K562 (cell line): Measurements from ENCODE around the gene EYA2.

Experiments
- ARID2 ChIP-seq: fragments of 450-650 bp; IDR thresholded peaks from 2 replicates; pipeline ENCODE4 v1.6.1; 2017; ENCODE audit warnings: antibody characterized with exemption, mild to moderate bottlenecking
- ELF4 ChIP-seq: fragments of 450-650 bp; formaldehyde crosslinking; IDR thresholded peaks from 2 replicates; pipeline ENCODE4 v1.4.0; 2022; ENCODE audit warnings: missing genetic modification characterization
- GMEB1 ChIP-seq: fragments of 250-450 bp; sonication (Bioruptor Pico); IDR thresholded peaks from 2 replicates; pipeline ENCODE4 v1.4.0; 2020; ENCODE audit warnings: mild to moderate bottlenecking
- MAFK ChIP-seq: IDR thresholded peaks from 2 replicates; pipeline ENCODE4 v1.6.1; 2011; ENCODE audit warnings: low read length, improper control_type of control experiment
- POLR2A ChIP-seq: fragments of 450-650 bp; conservative IDR thresholded peaks from 2 replicates; pipeline ENCODE4 v1.6.1; 2016
- RFX7 ChIP-seq: fragments of 250-450 bp; sonication (Bioruptor Pico); IDR thresholded peaks from 2 replicates; pipeline ENCODE4 v1.5.1; 2021; ENCODE audit warnings: mild to moderate bottlenecking
- SMAD4 ChIP-seq: fragments of 250-450 bp; sonication (Bioruptor Pico); conservative IDR thresholded peaks from 2 replicates; pipeline ENCODE4 v1.8.0; 2021; ENCODE audit warnings: inconsistent platforms, mild to moderate bottlenecking, moderate library complexity
- SPI1 ChIP-seq: IDR thresholded peaks from 2 replicates; pipeline ENCODE4 v1.6.1; 2011; ENCODE audit warnings: low read depth, low read length, control low read depth, borderline replicate concordance
- TAF1 ChIP-seq: IDR thresholded peaks from 2 replicates; pipeline ENCODE4 v1.6.1; 2011; ENCODE audit warnings: mild to moderate bottlenecking, low read length, moderate library complexity; ENCODE audit not compliant: insufficient read depth, control insufficient read depth, severe bottlenecking; ENCODE audit errors: extremely low read depth
- TEAD1 ChIP-seq, 2 experiments: fragments of 450-650 bp in 1 of 2; sonication (generic) in 1 of 2; formaldehyde crosslinking; IDR thresholded peaks; 2 replicates each; pipeline versions ENCODE4 v1.4.0 to v1.8.0; 2020 to 2022; ENCODE audit warnings: mild to moderate bottlenecking in 2 of 2, missing genetic modification reagents in 1 of 2
- TF ChIP-seq, protein P1 (sequence below): fragments of 250-450 bp; sonication (Bioruptor Pico); IDR thresholded peaks from 2 replicates; pipeline ENCODE4 v1.8.0; 2022; ENCODE audit warnings: moderate library complexity, mild to moderate bottlenecking, inconsistent platforms
- TF ChIP-seq, protein P2 (sequence below): sonication (generic); formaldehyde crosslinking; IDR thresholded peaks from 2 replicates; pipeline ENCODE4 v1.8.0; 2022; ENCODE audit warnings: missing genetic modification reagents, mild to moderate bottlenecking, borderline replicate concordance

DNA sequence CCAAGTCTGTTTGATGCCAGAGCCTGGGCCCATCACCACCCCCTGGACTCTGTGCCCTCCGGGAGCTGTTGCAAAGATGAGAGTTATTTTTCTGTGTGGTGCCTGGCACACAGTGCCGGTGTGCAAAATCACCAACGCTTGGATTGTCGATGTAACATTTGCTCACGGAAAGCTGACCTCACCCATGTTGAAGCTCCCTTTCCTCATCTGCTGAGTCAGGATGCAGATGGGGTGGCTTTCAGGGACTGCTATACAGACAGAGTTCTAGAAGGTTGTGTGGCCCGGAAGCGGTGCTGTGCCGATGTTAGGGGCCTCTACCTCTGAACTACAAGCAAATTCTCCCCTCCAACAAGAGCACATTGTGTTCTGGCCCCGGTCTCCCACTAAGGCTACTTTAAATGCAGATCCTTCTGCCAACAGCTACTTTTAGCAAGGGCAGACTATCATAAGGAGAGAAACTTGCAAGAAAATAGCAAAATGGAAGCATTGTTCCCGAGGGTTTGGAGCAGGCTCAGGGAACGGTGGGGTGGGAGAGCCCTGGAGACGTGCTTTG, 34.0 kb downstream of the EYA2 start:
- TF ChIP-seq MAFK: no peak
- no peak for TF ChIP-seq POLR2A
- no peak for TF ChIP-seq RFX7 (CRISPR knock-in tag)
- TF ChIP-seq ARID2: no peak
- no peak for TF ChIP-seq TEAD1 (CRISPR knock-in tag; IDR thresholded peaks at IDR 0.05)
- TF ChIP-seq, protein P1, sequence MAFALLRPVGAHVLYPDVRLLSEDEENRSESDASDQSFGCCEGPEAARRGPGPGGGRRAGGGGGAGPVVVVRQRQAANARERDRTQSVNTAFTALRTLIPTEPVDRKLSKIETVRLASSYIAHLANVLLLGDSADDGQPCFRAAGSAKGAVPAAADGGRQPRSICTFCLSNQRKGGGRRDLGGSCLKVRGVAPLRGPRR (CRISPR knock-in tag): no peak
- TF ChIP-seq, protein P2, sequence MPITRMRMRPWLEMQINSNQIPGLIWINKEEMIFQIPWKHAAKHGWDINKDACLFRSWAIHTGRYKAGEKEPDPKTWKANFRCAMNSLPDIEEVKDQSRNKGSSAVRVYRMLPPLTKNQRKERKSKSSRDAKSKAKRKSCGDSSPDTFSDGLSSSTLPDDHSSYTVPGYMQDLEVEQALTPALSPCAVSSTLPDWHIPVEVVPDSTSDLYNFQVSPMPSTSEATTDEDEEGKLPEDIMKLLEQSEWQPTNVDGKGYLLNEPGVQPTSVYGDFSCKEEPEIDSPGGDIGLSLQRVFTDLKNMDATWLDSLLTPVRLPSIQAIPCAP (CRISPR knock-in tag): no peak
- TF ChIP-seq SPI1: no peak
- TF ChIP-seq GMEB1: no peak
- TF ChIP-seq ELF4 (CRISPR knock-in tag): no peak
- no peak for TF ChIP-seq SMAD4 (CRISPR knock-in tag)
- no peak for TF ChIP-seq TAF1
